IPS DF 4.7 (cell line): Measurements from ENCODE around the gene PSD4.

ENCODE experiments used
- DNase-seq: peaks from one replicate; pipeline ENCODE4 v3.0.0-alpha.2; 2013; ENCODE audit warnings: low spot score; ENCODE audit errors: extremely low read depth

Gene PSD4

DNA sequence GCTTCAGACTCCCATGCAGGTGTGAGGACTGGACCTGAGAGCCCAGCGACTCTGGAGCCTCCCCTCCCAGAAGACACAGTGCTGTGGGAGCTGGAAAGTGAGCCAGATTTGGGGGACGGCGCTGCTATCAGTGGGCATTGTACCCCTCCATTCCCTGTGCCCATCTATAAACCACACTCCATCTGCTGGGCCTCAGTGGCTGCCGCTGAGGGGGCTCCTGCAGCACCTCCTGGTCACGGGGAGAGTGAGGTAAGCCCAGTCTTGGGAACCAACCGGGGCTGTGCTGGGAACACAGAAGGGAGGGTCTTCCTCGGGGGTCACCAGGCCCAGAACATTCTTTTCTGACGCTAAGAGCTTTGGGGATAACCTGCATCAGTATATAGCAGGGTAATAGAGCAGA lies 9.5 kb downstream of the PSD4 start:
- no peak for DNase-seq

DNA sequence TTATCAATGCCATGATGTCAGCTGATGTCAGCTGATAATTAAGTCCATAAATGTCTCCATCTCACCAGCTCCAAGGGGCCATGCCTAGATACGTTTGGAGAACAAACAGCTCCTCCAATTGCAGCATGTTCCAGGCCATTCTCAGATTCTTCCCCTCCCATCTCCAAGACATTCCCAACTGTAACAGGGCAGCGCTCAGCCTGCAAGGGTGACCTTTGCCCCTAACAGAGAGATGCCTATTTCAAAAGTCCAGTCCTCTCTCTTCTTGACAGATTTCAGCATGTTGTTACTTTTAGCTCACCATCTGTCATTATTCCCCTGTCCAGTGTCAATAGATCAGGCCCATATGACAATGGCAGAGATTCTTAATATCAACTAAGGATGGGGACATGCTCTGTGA lies 9.9 kb downstream of the PSD4 start:
- DNase-seq = no peak

DNA sequence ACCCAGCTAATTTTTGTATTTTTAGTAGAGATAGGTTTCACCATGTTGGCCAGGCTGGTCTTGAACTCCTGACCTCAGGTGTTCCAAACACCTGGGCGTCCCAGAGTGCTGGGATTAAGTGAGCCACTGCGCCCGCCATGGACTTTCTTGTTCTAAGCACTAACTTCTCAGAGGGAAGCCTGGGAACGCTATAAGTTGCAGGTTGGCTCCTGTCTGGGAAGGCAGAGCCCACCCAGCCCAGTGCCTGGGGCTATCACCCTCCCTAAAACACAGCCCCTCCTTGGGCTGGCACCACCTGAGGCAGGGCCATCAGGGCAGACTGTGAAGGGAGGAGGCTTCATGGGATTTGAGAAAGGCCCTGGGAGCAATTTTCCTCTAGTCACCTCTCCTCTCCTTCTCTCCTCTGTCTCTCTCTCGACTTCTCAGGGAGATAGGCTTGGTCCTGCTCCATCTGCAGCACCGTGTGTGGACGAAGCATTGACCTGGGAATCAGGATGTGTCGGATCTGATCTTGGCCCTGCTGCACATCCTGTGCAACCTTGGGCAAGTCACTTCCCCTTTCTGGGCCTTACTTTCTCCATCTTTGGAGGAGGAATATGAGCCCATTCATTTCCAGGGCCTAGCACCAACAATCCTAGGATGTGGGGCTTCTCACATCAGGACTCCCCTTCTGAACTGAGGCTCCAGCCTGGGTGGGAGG lies 10.9 kb downstream of the PSD4 start:
- DNase-seq = no peak

GRCh38 chr2:113185664-113186432 lies 12.1 kb downstream of the PSD4 start:
- no peak for DNase-seq

GRCh38 chr2:113186433-113186796 lies 12.6 kb downstream of the PSD4 start:
- no peak for DNase-seq

DNA sequence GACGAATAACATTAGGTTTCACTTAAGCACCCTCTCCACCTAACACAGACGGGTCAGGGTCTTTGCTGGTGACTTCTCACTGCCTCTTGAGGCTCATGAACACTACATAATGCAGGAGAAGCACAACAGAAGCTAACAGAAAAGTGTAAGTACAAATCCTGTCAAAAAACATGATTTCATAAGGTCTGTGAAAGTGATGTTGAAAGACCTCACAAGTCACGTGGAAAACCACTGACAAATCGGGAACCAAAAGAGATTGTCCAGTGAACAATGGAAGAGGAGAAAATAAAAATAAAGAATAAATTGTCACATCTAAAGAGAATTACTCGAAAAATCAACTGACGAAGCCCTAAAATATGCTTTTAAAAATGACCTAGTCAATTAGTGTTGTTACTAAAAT lies 14.0 kb downstream of the PSD4 start:
- DNase-seq = no peak

GRCh38 chr2:113190871-113191270 lies 17.1 kb downstream of the PSD4 start:
- DNase-seq = no peak

- no peak for DNase-seq
Measured at GRCh38 chr2:113192459-113193100, 18.8 kb downstream of the PSD4 start.

- DNase-seq = no peak
Measured at GRCh38 chr2:113195923-113196501, 22.2 kb downstream of the PSD4 start.

GRCh38 chr2:113196839-113197238 lies 23.1 kb downstream of the PSD4 start:
- DNase-seq = no peak

- DNase-seq = no peak
Measured at GRCh38 chr2:113197347-113198047, 23.7 kb downstream of the PSD4 start.

DNA sequence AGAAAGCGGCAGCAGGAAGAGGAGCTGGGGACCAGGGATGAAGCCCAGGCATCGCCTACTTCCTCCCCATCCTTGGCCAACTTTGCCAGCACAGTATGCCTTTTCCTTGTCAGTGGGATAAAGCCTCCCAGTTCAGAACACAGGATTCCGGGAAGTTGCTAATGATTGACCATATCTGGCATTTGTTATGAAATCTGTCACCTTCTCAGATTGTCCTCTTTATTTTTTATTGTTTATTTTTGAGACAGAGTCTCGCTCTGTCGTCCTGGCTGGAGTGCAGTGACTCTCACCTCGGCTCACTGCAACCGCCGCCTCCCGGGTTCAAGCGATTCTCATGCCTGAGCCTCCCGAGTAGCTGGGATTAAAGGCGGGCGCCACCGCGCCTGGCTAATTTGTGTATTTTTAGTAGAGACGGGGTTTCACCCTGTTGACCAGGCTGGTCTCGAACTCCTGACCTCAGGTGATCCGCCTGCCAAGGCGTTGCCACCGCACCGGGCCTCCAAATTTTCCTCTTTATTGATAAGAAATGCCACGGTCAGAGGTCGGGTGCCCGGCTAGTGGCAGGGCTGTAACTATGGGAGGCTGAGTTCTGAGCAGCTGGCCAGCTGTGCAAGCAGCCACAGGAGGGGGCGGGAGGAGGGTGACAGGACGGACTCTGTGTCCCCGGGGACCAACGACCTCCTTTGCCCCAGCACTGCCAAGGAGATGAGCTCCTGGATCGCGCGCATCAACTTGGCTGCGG lies 24.4 kb downstream of the PSD4 start:
- DNase-seq = no peak

DNA sequence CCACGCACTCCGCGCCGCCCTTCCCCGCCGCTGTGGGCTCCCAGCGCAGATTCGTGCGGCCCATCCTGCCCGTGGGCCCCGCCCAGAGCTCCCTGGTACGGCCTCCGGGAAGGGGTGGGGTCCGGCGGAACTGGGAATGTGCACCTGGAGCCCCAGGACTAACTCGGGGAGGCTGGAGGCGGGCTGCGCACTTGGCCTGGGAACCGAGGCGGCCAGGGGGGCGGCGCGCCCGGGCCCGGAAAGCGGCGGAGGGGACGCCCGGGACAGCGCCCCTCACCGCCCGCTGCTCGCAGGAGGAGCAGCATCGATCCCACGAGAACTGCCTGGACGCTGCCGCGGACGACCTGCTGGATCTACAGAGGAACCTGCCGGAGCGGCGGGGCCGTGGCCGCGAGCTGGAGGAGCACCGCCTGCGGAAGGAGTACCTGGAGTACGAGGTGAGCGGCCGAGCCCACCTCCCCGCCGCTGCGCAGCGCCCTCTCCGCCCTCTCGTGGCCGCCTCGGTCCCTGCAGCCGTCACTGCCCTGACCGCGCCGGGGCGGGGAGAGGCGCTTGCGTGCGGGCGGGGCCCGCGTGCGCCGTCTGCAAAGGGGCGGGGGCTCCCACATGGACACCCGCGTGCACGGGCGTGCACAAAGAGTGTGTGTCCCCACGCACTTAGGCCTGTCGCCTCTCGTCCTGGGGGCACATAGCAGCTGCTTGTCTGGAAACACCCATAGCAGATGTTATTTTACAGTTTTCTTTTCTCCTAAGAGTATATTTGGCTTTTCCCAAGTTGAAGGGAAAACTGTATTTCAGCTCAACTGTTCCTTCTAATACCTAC lies 25.2 kb downstream of the PSD4 start:
- no peak for DNase-seq

- no peak for DNase-seq
Measured at GRCh38 chr2:113200236-113200635, 26.5 kb downstream of the PSD4 start.

DNA sequence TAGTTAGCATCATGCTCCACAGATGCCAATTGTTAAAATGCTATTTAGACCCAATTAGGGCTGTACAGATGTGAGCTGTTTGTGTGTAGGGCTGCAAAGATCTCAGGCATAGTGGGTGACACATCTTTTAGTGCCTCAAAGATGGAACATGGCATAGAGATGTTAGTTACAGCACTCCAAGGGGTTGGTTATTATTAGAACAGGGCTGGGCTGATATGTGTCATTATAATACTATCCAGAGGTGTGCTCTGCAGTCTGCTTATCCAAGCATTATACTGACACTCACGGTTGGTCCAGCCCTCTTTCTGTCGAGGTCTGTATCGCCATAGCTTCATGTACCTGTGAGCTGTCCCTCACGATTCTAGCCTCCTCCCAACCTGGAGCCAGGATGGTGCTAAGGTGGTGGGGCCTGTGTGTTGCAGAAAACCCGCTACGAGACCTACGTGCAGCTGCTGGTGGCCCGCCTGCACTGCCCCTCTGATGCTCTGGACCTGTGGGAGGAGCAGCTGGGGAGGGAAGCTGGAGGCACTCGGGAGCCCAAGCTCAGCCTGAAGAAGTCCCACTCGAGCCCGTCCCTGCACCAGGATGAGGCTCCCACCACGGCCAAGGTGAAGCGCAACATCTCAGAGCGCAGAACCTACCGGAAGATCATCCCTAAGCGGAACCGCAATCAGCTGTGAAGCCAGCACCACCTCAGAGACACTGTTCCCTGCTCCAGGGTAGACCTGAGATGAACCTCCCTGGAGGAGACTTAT lies 27.1 kb downstream of the PSD4 start:
- no peak for DNase-seq

GRCh38 chr2:113201496-113202304 lies 27.9 kb downstream of the PSD4 start:
- DNase-seq = no peak

DNA sequence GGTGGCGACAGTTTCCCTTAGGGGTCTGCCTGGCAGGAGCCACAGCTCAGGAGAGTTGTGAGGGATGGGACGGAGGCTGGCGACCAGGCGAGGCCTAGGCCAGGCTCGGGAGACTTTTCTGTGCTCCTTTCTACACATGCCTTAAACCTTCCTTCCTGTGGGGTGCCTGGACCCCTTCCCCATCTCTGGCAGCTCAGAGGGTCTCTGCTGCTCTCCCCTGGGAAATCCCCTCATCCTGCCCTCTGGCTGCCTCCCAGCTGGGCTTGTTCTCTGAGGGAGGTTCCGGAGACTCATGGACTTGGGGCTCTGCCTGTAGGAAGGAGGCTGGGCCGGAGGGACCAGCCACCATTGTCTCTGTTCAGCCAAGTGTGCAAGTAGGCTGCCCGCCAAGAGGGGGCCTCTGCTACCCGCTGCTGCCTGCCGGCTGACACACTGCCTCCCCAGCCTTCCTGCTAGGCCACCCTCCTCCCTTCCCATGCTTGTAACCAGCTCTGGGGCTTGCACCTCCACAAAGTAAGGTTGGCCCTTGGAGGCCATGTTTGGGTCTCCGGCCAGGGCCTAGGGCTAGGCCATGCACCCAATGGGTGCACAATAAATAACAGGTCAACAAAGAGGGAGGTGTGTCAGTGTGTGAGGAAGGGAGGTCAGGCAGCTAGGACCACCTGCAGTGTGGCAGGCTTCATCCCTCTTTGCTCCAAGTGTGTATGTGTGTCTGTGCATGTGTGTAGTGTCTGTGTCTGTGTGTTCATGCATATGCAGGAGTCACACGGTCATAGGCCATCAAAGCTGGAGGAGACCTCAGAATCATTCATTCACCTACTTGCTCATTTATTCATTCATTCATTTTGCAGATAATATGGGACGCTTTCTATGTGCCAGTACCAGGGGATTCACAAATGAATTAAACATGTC lies 28.8 kb downstream of the PSD4 start:
- no peak for DNase-seq

DNA sequence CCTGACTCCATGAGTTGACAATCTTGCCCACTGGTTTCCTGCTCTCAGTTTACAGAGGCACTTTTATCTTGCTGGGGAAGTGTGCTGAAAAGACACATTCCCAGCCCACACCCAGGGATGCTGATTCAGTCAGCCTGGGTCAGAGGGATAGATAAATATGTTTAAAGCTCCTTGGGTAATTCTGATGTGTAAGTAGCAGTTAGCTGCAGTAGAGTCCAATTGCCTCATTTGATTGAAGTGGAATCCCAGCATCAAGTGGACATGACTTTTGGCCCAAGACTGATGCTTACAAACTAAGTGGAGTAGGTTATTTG lies 29.4 kb downstream of the PSD4 start:
- DNase-seq = no peak
